ENCODE results near the gene UBXN11.

Gene UBXN11

GRCh38 chr1:26277261-26277661, 29.2 kb downstream of the UBXN11 start:
- Histone ChIP-seq H3K36me3 (ENCODE audit: low read length) (no peaks in the 10 kb centered on the region), H3F3A (ENCODE audit: insufficient read depth) (peaks cover 19% of the 10 kb centered on the region), H4K20me1 (ENCODE audit: low read depth, low read length) (no peaks in the 10 kb centered on the region; the same call in 1 of the 2 replicates), H3K4me2 (ENCODE audit: low read depth, low read length, poor library complexity, severe bottlenecking) (no peak overlapping the region), H3K4me3 (ENCODE audit: insufficient read depth, low read length, poor library complexity, severe bottlenecking) (no peak overlapping the region), H3K9me2 (replicated peaks; ENCODE audit: insufficient read depth, low read length) (no peaks in the 10 kb centered on the region), H3K27ac (ENCODE audit: low read depth, low read length) (no peak overlapping the region), H3K9ac (ENCODE audit: low read length) (no peak overlapping the region), H3K79me2 (ENCODE audit: insufficient read depth, low read length) (peaks cover 4% of the 10 kb centered on the region; the same call in 1 of the 2 replicates), H2AFZ (ENCODE audit: low read depth, low read length, severe bottlenecking) (no peak overlapping the region), H3K27me3 (ENCODE audit: low read length) (no peaks in the 10 kb centered on the region), H3K9me3 (ENCODE audit: insufficient read depth, low read length) (no peaks in the 10 kb centered on the region)
- TF ChIP-seq, protein P1, sequence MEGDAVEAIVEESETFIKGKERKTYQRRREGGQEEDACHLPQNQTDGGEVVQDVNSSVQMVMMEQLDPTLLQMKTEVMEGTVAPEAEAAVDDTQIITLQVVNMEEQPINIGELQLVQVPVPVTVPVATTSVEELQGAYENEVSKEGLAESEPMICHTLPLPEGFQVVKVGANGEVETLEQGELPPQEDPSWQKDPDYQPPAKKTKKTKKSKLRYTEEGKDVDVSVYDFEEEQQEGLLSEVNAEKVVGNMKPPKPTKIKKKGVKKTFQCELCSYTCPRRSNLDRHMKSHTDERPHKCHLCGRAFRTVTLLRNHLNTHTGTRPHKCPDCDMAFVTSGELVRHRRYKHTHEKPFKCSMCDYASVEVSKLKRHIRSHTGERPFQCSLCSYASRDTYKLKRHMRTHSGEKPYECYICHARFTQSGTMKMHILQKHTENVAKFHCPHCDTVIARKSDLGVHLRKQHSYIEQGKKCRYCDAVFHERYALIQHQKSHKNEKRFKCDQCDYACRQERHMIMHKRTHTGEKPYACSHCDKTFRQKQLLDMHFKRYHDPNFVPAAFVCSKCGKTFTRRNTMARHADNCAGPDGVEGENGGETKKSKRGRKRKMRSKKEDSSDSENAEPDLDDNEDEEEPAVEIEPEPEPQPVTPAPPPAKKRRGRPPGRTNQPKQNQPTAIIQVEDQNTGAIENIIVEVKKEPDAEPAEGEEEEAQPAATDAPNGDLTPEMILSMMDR (IDR thresholded peaks at IDR 0.05; ENCODE audit: insufficient read depth, low read length, poor library complexity, severe bottlenecking) = no peak
- no peak for TF ChIP-seq EZH2phosphoT487 (conservative IDR thresholded peaks at IDR 0.05; ENCODE audit: low read length)

GRCh38 chr1:26276432-26276838, 30.0 kb downstream of the UBXN11 start:
- H3K36me3 ChIP-seq (ENCODE audit: low read length) = peaks cover 1% of the 10 kb centered on the region; the same call in 1 of the 2 replicates
- H3K4me3 ChIP-seq (ENCODE audit: insufficient read depth, low read length, poor library complexity, severe bottlenecking) = no peak overlapping the region
- no peak overlapping the region for H3K4me2 ChIP-seq (ENCODE audit: low read depth, low read length, poor library complexity, severe bottlenecking)
- no peaks in the 10 kb centered on the region; the same call in 1 of the 2 replicates for H4K20me1 ChIP-seq (ENCODE audit: low read depth, low read length)
- H3K9me3 ChIP-seq (ENCODE audit: insufficient read depth, low read length) = no peaks in the 10 kb centered on the region
- H3K9ac ChIP-seq (ENCODE audit: low read length) = no peak overlapping the region
- H3K27ac ChIP-seq (ENCODE audit: low read depth, low read length) = no peak overlapping the region
- H3K9me2 ChIP-seq (replicated peaks; ENCODE audit: insufficient read depth, low read length) = no peaks in the 10 kb centered on the region
- no peak overlapping the region for H2AFZ ChIP-seq (ENCODE audit: low read depth, low read length, severe bottlenecking)
- H3K79me2 ChIP-seq (ENCODE audit: insufficient read depth, low read length) = peaks cover 4% of the 10 kb centered on the region; the same call in 1 of the 2 replicates
- H3F3A ChIP-seq (ENCODE audit: insufficient read depth) = peaks cover 16% of the 10 kb centered on the region
- no peaks in the 10 kb centered on the region for H3K27me3 ChIP-seq (ENCODE audit: low read length)
- no peak for TF ChIP-seq EZH2phosphoT487 (conservative IDR thresholded peaks at IDR 0.05; ENCODE audit: low read length)
- TF ChIP-seq, protein P1 (IDR thresholded peaks at IDR 0.05; ENCODE audit: insufficient read depth, low read length, poor library complexity, severe bottlenecking) = no peak

DNA sequence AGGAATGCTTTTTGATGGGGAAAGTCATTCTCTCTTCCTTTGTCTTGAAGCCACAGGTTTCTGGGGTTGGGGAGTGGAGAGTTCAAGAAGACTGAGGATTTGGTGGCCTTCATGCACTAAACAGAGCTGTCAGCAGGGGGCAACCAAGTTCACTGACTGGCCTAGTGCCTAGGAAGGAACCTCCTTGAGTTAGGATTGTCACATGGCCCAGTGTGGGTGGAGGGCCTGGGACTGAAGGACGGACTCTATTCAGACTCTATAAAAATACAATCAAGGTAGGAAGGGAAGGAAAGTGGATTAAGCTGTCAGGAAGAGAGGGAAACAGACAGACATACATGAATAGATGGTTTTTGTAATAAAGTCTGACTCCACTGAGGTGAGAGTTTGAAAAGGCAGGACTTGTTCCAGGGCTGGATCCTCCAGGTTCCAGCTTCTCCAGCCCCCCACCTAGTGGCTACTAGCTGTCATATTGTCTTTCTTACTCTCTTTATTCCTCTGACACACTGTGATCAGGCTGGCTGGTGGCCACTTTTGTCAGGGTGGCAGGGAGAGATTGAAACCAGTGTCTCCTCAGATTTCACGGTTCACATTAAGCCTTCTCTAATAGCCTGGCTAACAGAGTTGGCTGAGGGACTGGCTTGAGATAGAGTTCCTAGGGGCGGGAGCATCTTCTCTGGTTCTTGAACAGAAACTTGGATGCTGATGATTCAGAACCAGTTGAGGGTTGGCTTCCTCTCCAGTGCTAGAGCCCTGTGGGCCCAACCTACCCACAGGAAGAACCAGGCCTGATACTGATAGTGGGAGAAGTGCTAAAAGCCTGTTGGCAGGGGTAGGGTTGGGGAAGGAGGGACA, 30.6 kb downstream of the UBXN11 start:
- no peak overlapping the region for H3K4me2 ChIP-seq (ENCODE audit: low read depth, low read length, poor library complexity, severe bottlenecking)
- H3F3A ChIP-seq (ENCODE audit: insufficient read depth) = peaks cover 10% of the 10 kb centered on the region; the same call in 1 of the 2 replicates
- H2AFZ ChIP-seq (ENCODE audit: low read depth, low read length, severe bottlenecking) = no peak overlapping the region
- H3K9me2 ChIP-seq (replicated peaks; ENCODE audit: insufficient read depth, low read length) = no peaks in the 10 kb centered on the region
- no peaks in the 10 kb centered on the region for H3K9me3 ChIP-seq (ENCODE audit: insufficient read depth, low read length)
- no peaks in the 10 kb centered on the region for H3K27me3 ChIP-seq (ENCODE audit: low read length)
- no peak overlapping the region for H3K4me3 ChIP-seq (ENCODE audit: insufficient read depth, low read length, poor library complexity, severe bottlenecking)
- peaks cover 6% of the 10 kb centered on the region; the same call in 1 of the 2 replicates for H3K36me3 ChIP-seq (ENCODE audit: low read length)
- H3K79me2 ChIP-seq (ENCODE audit: insufficient read depth, low read length) = peaks cover 4% of the 10 kb centered on the region; the same call in 1 of the 2 replicates
- H3K27ac ChIP-seq (ENCODE audit: low read depth, low read length) = no peak overlapping the region
- TF ChIP-seq, protein P1 (IDR thresholded peaks at IDR 0.05; ENCODE audit: insufficient read depth, low read length, poor library complexity, severe bottlenecking) = peak; percentile 77
- no peak for TF ChIP-seq EZH2phosphoT487 (conservative IDR thresholded peaks at IDR 0.05; ENCODE audit: low read length)
- H4K20me1 ChIP-seq (ENCODE audit: low read depth, low read length) = no peaks in the 10 kb centered on the region; the same call in 1 of the 2 replicates
- H3K9ac ChIP-seq (ENCODE audit: low read length) = no peak overlapping the region
